GM19324 (cell line): ENCODE data around the gene ZBTB20.
"Not testable (repeated sequence)": the region's sequence is repeated elsewhere in the genome, so short reads cannot be mapped to it uniquely, and the experiment has no call there.

Experiments used
- ATAC-seq: cut with Tn5 transposase; IDR thresholded peaks from one replicate; pipeline ENCODE4 v1.9.1; 2021; ENCODE audit warnings: mild to moderate bottlenecking, moderate library complexity; ENCODE audit not compliant: unreplicated experiment, low FRiP score

Gene ZBTB20

DNA sequence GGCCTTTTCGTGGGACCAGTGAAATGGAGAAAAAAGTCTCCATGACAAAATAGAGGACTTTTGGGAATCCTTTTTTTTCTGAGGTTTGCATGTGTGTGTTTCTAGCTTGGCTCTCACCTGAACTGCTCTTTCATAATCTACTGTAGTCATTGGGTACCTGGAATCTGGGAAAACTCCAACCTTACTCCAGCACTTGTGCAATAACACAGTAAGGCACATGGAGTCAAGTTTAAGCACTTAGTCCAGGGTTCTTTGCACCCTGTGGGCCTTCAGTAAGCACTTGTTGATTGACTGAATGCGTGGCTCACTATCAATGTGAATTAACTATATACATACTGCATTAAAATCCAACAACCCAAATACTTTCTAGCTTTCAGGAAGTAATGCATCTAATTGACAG lies 299.5 kb downstream of the ZBTB20 start:
- ATAC-seq, result no peak

DNA sequence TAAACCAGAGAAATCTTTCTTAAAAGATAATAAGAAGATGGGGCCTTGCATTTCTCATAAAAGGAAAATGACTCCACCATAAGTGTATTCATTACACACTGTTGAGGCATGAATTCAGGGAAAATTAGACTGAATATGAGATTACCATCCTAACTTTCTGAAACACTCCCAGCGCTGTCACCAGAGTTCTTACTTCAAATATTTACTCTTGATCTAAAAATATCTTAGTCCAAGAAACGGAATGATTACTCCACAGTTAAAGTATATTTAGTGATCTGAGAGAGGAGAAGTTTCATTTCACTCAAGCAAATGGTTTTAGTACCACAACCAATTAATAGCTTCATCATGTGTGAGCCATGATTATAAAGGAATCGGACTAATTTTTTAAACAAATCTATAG lies 300.3 kb downstream of the ZBTB20 start:
- ATAC-seq, result no peak

DNA sequence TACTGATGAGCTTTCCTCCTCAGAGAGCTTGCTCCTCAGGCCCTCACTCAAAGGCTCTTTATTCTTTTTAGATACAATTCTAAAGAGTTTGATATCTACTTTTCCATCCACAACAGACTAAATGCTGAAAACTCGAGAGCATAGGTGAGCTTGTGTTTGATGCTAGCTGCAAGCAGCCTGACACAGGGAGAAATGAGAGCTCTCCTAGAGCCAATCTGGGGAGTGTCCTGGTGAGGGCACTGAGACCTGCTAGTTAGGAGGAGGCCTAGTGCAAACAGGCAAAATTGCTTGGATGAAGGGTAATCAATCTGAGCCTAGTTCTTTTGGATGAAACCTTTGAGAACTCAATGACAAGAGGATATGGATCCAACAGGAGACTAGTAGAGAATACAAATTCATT lies 300.8 kb downstream of the ZBTB20 start:
- ATAC-seq, result no peak

DNA sequence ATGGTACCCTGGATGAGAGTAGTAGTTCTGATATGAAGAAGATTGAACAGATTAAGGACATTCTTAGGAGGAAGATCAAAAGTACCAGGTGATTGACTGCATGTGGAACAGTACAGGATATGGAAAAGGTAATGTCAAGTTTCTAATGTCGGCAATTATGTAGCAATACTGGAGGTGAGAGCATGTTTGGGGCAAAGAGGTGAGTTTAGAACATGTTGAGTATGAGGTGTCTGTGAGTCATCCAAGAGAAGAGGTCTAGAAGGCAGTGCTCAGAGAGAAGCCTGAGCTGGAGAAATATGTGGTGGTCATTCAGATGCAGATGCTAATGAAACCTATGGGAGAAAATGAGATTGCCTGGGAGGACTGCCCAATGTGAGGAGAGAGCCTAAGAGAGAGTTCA lies 305.6 kb downstream of the ZBTB20 start:
- no peak for ATAC-seq

DNA sequence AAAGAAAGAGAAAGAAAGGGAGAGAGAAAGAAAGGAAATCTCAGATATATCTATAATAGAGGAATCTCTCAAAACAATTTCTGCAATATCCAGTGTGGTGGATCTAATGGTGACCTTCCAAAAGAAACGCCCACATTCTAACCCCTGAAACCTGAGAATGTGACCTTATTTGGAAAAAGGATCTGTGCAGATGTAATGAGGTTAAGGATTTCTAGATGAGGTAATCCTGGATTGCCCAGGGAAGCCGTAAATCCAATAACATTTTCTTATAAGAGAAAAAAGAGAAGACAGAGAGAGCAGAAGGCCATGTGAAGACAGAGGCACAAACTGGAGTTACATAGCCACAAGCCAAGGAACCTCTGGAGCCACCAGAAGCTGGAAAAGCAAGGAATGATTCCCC lies 307.6 kb downstream of the ZBTB20 start:
- ATAC-seq, result no peak

DNA sequence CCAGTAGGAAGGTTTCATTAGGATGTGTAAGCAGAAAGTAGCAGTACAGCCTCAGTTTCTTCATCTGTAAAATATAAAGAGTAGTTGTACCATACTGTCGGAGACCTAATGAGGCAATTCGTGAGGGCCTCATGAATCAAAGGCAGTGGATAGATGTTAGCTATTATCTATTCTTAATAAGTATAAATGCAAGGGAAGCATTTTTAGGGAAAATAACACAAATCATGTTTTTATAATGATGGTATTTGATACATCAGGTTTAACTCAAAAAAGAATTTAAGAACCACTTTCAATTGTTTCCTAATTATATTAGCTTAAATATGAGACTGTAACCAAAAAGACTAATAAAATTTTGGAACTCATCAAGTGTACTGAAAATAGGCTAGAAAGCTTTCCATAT lies 309.1 kb downstream of the ZBTB20 start:
- ATAC-seq, result no peak

DNA sequence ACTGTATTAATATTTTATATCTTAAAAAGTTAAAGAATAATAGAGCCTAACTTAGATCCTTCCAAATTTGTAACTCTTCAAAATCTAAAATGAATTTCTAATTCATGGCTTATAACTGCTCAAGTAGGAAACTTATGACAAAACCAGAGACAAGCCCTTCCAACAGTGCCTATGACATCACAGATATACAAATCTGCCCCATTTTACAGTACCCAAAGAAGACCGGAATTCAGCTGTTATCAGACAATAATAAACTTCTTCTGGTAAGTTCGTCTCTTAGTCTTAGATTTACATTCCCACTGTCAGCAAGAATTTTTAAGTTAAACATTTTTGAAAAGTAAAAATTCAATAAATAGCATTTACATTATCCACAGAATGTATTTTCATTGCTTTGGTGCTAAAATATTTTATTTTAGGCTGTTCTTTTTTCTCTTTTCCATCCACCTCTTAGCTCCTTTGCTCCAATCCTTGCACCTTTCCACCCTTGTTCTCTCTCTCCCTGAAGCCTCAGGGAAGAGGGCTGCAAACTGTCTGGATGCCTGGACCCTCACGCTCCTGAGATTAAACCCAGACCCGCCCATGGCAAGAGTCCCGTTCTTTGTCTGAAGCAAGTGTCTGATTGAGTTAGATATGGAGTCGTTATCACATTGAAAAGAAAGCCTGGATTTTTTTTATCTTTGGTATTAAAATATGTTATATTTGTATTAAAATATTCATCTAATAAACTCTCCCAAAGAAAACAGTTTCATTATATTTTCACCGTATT lies 312.7 kb downstream of the ZBTB20 start:
- no peak for ATAC-seq

DNA sequence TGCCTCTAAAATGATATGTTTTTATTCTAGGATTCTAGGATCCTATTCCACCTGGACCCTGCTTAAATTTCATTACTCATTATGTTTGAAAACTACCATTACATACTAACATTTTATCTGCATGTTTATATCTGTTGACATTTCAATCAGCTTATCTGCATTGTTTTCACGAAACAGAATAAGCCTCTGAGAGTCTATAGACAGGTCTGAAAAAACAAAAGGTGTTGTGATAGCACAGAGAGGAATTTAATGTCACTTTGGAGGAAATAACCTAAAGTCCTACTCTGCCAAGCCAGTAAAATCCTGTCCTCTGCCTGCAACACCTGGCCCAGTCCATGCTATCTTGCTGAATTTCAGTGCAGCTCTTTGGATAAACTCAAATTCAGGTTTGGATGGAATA lies 315.2 kb downstream of the ZBTB20 start:
- ATAC-seq, result no peak

DNA sequence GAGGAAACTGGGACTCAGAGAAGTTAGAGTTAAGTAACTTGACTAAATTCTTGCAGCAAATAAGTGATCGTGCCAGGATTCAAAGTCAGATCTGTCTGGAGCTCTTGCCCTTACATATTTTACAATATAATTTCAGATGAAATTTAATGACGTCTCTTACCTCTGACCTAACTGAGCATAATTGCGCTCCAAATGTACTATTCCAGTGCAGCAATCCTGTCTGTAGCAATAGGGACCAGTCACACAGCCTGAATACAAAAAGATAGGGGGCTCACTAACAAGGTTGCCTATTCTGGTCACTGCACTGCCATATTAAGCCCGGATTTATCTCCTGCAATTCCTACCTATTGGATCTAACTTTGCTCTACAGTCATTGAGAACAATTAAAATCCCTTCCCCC lies 316.4 kb downstream of the ZBTB20 start:
- no peak for ATAC-seq

DNA sequence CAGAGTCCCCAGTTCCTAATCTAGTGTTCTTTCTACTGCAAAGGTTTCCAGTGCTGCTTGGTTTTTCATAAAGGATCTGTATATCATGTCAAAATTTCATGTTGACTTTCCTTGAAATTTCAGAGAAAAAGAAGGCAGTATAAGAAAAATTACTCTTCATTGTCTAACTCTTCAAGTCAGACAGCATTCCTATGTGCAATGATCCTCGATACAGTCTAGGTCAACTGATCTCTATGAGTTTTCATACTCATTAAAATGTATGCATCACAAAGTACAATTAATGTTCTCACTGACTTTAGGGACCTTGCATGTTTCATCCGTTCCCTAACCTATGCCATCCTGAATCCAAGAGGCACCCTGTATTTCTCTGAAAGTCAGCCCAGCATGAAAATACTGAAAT lies 317.3 kb downstream of the ZBTB20 start:
- ATAC-seq, result no peak

DNA sequence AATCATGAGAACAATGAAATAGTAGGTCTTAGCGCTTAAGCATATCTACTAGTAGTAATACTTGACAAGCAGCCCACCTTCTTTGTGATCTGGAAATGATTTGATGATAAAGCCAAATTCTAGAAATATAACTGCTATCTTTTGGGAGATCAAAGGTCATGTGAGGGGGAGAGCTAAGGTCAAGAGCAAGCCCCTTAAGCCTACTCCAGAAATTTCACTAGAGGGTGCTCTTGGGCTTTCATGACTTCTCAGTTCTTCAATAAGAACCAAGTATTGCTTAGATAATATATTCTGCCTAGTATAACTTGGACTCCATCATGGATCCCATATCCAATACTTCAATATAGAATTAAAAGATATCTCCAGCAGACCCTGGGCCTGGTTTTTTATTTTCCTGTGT lies 319.6 kb downstream of the ZBTB20 start:
- no peak for ATAC-seq

DNA sequence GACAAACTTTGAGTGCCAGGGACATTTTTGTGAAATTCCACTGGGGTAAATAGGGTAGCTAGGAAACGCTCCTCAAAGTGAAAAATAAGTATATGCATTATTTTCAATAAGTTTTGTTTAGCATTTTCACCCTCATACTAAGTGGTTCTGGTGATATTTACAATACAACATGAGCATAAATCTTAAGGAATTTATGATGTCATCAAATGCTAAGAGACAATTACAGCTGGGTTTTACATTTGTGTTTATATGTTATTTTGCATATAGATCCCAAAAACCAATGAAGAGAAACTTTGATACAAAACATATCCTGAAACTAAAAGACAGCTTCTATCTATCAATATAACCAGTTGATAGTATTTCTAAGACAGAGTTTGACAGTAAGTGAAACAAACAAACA lies 323.1 kb downstream of the ZBTB20 start:
- ATAC-seq, result no peak

DNA sequence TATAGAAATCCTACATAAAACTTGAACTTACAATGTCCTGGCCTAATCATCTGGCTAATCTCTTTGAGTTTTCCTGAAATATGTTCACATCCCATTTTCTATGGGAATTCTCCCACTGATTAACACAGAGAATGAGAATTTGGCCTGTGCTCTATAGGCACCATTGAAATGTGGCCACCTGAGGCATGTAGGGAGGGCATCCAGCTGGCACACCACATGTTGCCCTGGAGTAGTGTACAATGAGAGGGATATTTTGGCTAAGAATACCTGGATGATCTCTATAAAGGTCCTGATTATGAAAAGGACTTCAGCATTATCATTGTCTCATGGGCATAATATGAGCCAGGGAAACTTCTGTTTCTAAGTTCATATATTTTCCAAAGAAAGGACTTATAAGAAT lies 324.0 kb downstream of the ZBTB20 start:
- ATAC-seq, result no peak

DNA sequence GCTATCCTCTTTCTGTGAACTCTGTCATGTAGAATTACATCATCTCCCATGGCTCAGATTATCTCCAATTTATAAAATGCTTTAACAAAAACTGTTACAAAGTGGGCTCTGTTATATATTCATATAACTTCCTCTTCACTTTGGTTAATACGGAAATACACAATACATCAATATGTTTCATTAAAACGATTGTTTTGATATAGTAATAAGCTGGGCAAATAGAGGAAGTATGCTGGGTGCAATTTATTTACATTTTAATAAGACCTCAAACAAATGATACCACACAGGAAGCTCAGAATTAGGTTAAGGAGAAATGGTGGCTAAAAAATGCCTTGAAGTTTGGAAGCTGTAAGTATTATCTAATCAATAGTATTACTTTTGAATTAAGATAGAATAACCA lies 331.0 kb downstream of the ZBTB20 start:
- ATAC-seq, result no peak

DNA sequence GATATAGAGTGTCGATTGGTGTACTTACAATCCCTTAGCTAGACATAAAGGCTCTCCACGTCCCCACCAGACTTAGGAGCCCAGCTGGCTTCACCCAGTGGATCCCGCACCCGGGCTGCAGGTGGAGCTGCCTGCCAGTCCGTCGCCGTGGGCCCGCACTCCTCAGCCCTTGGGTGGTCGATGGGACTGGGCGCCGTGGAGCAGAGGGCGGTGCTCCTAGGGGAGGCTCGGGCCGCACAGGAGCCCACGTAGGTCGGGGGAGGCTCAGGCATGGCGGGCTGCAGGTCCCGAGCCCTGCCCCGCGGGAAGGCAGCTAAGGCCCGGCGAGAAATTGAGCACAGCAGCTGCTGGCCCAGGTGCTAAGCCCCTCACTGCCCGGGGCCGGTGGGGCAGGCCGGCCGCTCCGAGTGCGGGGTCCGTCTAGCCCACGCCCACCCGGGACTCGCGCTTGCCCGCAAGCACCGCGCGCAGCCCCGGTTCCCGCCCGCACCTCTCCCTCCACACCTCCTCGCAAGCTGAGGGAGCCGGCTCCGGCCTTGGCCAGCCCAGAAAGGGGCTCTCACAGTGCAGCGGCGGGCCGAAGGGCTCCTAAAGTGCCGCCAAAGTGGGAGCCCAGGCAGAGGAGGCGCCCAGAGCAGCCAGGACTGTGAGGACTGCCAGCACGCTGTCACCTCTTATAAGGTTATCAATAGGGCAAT lies 334.4 kb downstream of the ZBTB20 start:
- ATAC-seq, result not testable (repeated sequence)

DNA sequence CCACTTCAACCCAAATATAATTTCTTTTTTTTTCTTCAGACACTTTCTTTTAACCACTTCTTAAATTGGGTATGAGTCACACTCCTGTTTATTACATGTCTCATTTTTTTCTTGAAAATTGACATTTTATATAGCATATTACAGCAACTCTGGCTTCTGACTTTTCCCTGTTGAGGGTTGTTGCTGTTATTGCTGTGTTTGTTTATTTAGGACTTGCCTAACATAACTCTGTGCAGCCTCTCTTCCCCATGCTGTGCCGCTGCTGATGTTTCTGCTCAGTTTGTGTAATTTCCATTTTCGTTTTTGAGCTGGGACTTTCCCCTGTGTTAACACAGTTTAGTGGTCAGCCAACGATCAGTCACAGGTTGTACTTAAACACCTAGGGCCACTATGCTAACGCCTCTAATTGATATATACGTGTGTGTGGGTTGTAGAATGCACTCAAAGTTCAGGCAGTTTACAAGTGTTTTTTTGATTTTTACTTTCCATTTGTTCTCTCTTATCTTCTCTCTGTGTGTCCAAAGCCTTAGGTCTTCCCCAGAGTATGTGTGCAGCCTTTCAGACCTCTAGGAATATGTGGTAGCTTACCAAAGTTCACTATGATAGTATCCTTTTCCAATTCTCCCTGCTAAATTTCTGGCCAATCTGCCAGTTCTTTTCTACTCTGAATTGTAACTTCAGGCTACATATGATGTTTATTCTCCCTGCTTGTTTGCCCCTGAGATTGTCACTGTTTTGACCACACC lies 337.2 kb downstream of the ZBTB20 start:
- peak; percentile 98 for ATAC-seq

DNA sequence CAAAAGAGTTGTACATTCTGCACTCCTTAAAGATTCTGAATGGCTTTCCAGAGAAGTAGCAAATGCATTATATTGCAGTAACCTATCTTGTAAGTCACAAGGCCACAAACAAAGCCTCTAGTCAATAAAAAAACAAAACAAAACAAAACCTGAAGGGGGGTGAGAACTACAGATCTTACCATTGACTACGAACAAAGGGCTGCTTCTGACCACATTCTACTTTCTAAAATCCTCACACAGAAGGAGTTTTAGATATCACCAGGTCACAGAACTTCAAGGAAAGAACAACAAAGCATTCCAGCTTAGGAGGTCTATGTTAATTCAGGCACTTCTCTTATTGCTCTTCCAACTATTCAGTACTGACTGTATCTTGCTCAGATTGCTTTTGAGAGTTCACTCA lies 343.0 kb downstream of the ZBTB20 start:
- ATAC-seq, result no peak

DNA sequence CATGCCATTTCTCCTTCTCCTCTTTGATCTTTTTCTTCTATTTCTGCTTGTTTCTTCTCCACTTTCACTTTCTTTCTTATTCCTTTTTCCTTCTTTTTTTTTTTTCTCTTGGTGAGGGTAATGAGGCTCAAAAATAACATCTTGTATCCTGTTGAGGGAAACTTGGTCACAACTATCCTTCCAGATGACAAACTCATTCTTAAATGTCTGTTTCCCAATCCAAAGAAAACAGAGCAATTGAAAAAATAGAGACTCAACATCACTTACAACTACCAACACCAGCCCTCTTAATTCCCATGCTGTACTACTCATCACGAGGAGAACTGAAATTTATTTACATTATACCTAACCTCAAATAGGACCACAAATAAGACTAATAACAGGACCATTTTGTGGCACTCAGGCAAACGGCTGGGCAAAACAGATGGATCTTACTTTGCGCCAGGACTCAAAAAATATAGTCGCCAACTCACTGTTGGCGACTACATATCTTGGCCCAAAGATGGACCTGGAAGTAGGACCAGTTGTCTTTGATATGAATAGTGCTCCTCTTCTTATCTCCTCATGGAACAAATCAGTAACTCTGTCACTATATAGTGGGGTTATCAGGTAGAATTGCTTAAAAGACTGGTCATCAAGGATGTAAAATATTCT lies 343.9 kb downstream of the ZBTB20 start:
- no peak for ATAC-seq

DNA sequence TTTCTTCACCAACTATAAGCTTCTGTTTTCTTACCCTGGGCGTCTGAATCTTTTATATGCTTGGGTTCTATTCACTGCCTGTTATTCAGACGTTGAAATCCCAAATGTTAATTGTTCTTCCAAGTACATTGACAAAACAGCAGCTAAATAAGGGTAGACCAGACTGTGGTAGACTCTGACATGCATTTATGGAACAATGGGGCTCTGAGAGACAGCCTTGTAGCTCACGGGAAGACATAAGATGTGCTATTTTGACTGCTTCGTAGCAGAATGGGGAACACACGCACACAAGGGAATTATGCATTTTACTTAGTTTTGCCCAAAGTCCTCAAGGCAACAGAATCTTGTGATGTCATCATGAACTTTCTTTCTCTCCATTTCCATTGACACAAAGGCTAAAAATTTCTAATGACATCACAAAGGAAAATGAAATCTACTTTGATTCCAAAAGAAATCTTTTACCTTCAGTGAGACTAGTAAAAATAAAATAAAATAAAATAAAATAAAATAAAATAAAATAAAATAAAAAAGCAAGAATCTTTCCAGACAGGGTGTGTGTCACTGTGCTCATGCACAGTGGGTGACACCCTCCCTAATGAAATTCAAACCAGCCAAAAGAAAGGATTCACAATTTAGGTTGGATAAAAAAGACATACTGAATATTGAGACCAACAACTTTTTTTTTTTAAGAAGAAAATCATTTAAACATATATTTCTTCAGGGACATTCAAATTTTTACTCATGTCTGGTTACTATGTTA lies 346.6 kb downstream of the ZBTB20 start:
- no peak for ATAC-seq

DNA sequence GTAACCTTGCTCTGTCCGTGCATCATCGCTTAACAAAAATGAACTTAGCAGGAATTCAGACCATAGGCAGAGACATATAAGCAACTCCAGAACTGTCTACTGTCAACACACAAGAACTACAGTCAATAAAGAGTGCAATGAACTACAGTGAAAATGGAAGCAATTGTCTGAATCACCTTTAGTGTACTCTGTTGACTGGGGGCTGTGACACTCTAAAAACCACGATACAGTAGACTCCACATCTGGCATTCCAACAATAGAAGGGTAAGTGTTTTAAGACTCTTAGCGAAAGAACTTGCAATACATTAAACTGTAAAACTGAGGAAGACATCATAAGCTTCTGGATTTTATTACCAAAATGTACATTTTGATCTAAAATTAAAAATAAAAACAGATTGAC lies 347.3 kb downstream of the ZBTB20 start:
- ATAC-seq, result no peak
